ENCODE measurements around the gene STT3B. TPM values are rescaled to one million over a fixed set of nuclear protein-coding genes. Genes with fewer than 3 reads are reported as not detected.

Gene STT3B
- total RNA-seq, 1 donor from 2014 or later, result 210 TPM

GRCh38 chr3:31613177-31613576 lies 80.5 kb downstream of the STT3B start:
- Mint-ChIP-seq H3K4me1 (peaks cover 30% of the 10 kb centered on the region), H3K36me3 (peaks cover 36% of the 10 kb centered on the region), H3K4me3 (no peak overlapping the region), H3K27me3 (ENCODE audit: low read depth) (no peaks in the 10 kb centered on the region), H3K27ac (peak overlapping the region; percentile 86), H3K9me3 (peaks cover 20% of the 10 kb centered on the region)
- TF ChIP-seq CTCF (IDR thresholded peaks at IDR 0.05; ENCODE audit: unreplicated experiment), result no peak
- DNase-seq (ENCODE audit: low spot score in 2 of 2, unreplicated experiment in 2 of 2), result no peak

DNA sequence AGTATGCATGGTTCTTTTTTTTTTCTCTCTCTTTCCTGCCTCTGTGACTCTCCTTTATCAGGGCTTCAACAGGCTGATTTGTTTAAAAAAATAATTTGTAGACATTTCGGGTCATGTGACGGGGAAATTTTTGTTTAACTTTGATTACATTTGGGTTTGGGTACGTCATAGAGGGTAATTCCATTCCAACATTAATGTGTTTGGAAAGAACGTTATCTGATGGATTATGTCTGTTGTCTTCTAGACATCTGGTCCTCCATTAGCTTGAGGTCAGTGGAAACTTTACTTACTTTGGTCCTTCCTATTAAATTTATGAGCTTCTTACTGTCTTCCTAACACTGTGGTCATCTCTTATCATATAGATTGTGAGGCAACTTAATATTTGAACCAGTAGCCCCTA lies 80.9 kb downstream of the STT3B start:
- no peak for TF ChIP-seq CTCF (IDR thresholded peaks at IDR 0.05; ENCODE audit: unreplicated experiment)
- DNase-seq (ENCODE audit: low spot score in 2 of 2, unreplicated experiment in 2 of 2), result no peak
- Mint-ChIP-seq H3K4me3 (no peak overlapping the region), H3K36me3 (peaks cover 34% of the 10 kb centered on the region), H3K27ac (peak overlapping the region; percentile 86), H3K9me3 (peaks cover 16% of the 10 kb centered on the region), H3K4me1 (peaks cover 30% of the 10 kb centered on the region), H3K27me3 (ENCODE audit: low read depth) (no peaks in the 10 kb centered on the region)

GRCh38 chr3:31614162-31614921 lies 81.6 kb downstream of the STT3B start:
- peaks cover 30% of the 10 kb centered on the region for H3K4me1 Mint-ChIP-seq
- no peak overlapping the region for H3K4me3 Mint-ChIP-seq

DNA sequence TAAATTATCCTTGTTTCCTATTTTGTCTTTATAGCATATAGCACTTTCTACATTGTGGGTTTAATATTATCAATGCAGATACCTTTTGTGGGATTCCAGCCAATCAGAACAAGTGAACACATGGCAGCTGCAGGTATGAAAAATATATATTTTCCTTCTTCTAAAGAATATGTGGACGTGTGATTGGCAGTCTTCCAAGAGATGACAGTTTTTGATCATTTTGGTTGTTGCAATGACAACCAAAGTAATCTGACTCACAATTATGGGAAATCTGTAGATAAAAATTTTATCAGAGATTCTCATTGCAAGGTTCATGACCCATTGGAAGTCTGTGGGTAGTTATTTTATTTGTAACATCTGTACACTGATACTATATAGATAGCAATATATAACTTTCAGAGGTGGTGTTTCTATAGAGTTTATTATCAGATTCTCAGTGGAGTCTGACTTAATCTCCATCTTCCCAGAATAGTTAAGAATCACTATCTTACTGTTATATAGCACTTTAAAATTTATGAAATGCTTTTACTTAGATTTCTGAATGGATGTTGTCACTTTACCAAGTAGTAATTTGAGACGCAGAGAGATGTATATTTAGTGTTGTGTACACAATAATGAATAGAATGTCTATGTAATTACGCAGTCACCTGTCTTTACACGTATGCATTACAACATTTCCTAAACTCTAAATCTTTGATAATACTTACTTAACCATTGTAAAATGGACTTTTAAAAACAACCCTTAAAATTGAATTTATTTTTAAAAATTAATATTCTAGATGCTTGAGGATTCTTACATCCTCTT lies 82.5 kb downstream of the STT3B start:
- Mint-ChIP-seq H3K9me3 (peaks cover 16% of the 10 kb centered on the region), H3K4me1 (peaks cover 30% of the 10 kb centered on the region), H3K36me3 (peaks cover 35% of the 10 kb centered on the region), H3K27ac (no peak overlapping the region), H3K4me3 (no peak overlapping the region), H3K27me3 (ENCODE audit: low read depth) (no peaks in the 10 kb centered on the region)
- TF ChIP-seq CTCF (IDR thresholded peaks at IDR 0.05; ENCODE audit: unreplicated experiment), result no peak
- DNase-seq (ENCODE audit: low spot score in 2 of 2, unreplicated experiment in 2 of 2), result no peak

More at GRCh38 chr3:31614162-31614921, 81.6 kb downstream of the STT3B start:
- TF ChIP-seq CTCF (IDR thresholded peaks at IDR 0.05; ENCODE audit: unreplicated experiment), result no peak
- Mint-ChIP-seq H3K36me3 (peaks cover 37% of the 10 kb centered on the region), H3K9me3 (peaks cover 16% of the 10 kb centered on the region), H3K27ac (peak overlapping the region; percentile 47), H3K27me3 (ENCODE audit: low read depth) (no peaks in the 10 kb centered on the region)
- no peak for DNase-seq (ENCODE audit: low spot score in 2 of 2, unreplicated experiment in 2 of 2)

- H3K4me3 Mint-ChIP-seq, result no peak overlapping the region
- H3K36me3 Mint-ChIP-seq, result peaks cover 35% of the 10 kb centered on the region
- TF ChIP-seq CTCF (IDR thresholded peaks at IDR 0.05; ENCODE audit: unreplicated experiment), result no peak
- DNase-seq (ENCODE audit: low spot score in 2 of 2, unreplicated experiment in 2 of 2), result no peak
- no peak overlapping the region for H3K27ac Mint-ChIP-seq
- H3K9me3 Mint-ChIP-seq, result peaks cover 9% of the 10 kb centered on the region
- peaks cover 30% of the 10 kb centered on the region for H3K4me1 Mint-ChIP-seq
- no peaks in the 10 kb centered on the region for H3K27me3 Mint-ChIP-seq (ENCODE audit: low read depth)
These were observed 84.0 kb downstream of the STT3B start for GRCh38 chr3:31616711-31617110.
